Muscle layer of colon (tissue), 2 donors: ENCODE measurements around the gene KCTD17.

Experiments used
- H3K27ac ChIP-seq: one replicate; pipeline ENCODE4 v1.7.0; 2013; ENCODE audit warnings: low read depth, mild to moderate bottlenecking, low read length, moderate library complexity
- H3K27me3 ChIP-seq, 2 donors: one replicate each; pipeline ENCODE4 v1.7.0; 2013; ENCODE audit warnings: low read length in 2 of 2, mild to moderate bottlenecking in 2 of 2; ENCODE audit not compliant: insufficient read depth in 2 of 2, control insufficient read depth in 1 of 2
- H3K36me3 ChIP-seq: one replicate; pipeline ENCODE4 v1.7.0; 2013; ENCODE audit warnings: mild to moderate bottlenecking, low read length; ENCODE audit not compliant: insufficient read depth
- H3K4me1 ChIP-seq: one replicate; pipeline ENCODE4 v1.7.0; 2013; ENCODE audit warnings: mild to moderate bottlenecking, low read length; ENCODE audit not compliant: insufficient read depth
- H3K4me3 ChIP-seq, 2 donors: one replicate each; pipeline ENCODE4 v1.7.0; 2013; ENCODE audit warnings: low read length in 2 of 2, low read depth in 1 of 2, mild to moderate bottlenecking in 1 of 2, moderate library complexity in 1 of 2
- H3K9ac ChIP-seq: one replicate; pipeline ENCODE4 v1.7.0; 2013; ENCODE audit warnings: low read length
- H3K9me3 ChIP-seq: one replicate; pipeline ENCODE4 v1.7.0; 2013; ENCODE audit warnings: mild to moderate bottlenecking, low read length
- donor health status: abdominal sarcoma.
- donor health status: Adenocarcinoma of cecum.

The KCTD17 gene

GRCh38 chr22:37103151-37103550, 51.6 kb downstream of the KCTD17 start:
- no peaks in the 10 kb centered on the region for H3K36me3 ChIP-seq
- H3K4me1 ChIP-seq: no peaks in the 10 kb centered on the region
- peaks cover 9 to 18% of the 10 kb centered on the region in 2 donors for H3K27me3 ChIP-seq

DNA sequence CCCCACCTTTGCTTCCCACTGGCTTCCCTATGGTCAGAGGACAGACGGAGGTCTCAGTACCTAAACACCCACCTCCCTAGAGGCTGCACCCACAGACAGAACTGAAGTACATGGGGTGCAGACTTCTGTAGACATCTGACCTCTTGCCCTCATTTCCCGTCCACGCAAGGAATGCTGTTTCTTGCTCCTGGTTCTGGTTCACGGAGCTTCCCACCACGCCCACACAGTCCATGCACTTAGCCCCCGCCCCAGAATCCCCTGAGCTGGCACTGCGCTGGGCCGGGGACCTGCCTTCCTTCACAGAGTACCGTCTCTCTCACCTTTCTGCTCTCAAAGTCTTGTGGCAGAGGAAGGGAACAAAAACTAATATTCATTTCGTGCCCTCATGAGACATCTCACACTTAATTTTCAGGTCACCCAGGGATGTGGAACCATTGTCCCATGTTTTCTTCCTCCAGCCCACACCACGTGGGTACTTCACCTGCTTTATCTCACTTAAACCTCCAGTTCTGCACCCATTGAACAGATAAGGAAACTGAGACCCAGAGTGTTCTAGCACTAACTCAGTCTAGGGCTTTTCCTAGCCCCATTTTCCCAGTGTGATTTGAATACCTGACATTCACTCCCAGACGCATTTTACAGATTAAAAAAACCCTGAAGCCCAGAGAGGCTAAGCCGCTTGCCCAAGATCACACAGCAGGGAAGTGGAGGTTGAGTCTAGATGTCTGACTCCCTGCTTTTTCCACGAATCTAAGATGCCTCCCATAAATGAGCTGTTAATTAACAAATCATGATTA, 52.3 kb downstream of the KCTD17 start:
- Histone ChIP-seq H3K4me1 (no peaks in the 10 kb centered on the region), H3K9ac (no peak overlapping the region), H3K27me3 (peaks cover 9 to 18% of the 10 kb centered on the region in 2 donors), H3K36me3 (no peaks in the 10 kb centered on the region), H3K27ac (no peak overlapping the region), H3K9me3 (no peaks in the 10 kb centered on the region), H3K4me3 (no peak overlapping the region)

More at GRCh38 chr22:37103151-37103550, 51.6 kb downstream of the KCTD17 start:
- Histone ChIP-seq H3K27ac (no peak overlapping the region), H3K9me3 (no peaks in the 10 kb centered on the region), H3K4me3 (no peak overlapping the region), H3K9ac (no peak overlapping the region)

DNA sequence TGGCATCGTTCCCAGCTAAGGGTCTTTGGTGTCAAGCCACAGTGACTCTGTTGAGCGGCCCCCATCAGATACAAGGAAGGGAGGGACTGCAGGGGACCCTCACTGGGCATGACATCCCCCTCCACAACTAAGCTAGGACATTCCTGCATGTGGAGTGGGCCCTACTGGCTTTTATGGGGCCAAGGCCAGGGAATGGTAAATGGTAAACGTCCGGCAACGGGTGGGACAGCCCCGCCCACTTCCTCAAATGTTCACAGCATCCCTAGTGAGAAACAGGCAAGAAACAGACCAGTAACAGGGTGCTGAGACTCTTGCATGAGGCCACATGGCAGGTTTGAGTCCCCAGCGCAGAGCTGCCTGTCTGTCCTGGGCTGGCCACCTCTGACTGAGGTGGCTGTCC, 53.6 kb downstream of the KCTD17 start:
- Histone ChIP-seq H3K9me3 (no peaks in the 10 kb centered on the region), H3K9ac (no peak overlapping the region), H3K36me3 (no peaks in the 10 kb centered on the region), H3K4me3 (no peak overlapping the region), H3K4me1 (no peaks in the 10 kb centered on the region), H3K27me3 (peaks cover 9 to 18% of the 10 kb centered on the region in 2 donors), H3K27ac (no peak overlapping the region)

DNA sequence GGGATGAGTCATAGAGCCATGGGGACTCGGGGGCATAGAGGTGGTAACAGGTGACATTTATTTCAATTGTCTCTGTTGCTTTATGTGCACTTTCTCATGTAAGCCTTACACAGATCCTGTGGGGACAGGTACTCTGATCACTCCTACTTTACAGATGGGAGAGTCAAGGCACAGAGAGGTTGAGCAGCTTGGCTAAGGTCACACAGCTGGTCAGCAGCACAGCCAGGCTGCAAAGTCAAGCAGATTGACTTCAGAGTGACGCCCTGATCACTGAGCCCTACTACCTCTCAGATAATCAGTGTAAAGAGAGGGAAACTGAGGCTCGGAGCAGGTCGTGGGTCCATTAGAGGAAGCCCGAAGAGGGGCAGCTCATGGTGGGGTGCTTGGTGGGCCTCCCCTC, 54.4 kb downstream of the KCTD17 start:
- Histone ChIP-seq H3K9ac (no peak overlapping the region), H3K4me3 (no peak overlapping the region), H3K4me1 (no peaks in the 10 kb centered on the region), H3K27ac (no peak overlapping the region), H3K36me3 (no peaks in the 10 kb centered on the region), H3K9me3 (no peaks in the 10 kb centered on the region), H3K27me3 (peaks cover 9 to 18% of the 10 kb centered on the region in 2 donors)

DNA sequence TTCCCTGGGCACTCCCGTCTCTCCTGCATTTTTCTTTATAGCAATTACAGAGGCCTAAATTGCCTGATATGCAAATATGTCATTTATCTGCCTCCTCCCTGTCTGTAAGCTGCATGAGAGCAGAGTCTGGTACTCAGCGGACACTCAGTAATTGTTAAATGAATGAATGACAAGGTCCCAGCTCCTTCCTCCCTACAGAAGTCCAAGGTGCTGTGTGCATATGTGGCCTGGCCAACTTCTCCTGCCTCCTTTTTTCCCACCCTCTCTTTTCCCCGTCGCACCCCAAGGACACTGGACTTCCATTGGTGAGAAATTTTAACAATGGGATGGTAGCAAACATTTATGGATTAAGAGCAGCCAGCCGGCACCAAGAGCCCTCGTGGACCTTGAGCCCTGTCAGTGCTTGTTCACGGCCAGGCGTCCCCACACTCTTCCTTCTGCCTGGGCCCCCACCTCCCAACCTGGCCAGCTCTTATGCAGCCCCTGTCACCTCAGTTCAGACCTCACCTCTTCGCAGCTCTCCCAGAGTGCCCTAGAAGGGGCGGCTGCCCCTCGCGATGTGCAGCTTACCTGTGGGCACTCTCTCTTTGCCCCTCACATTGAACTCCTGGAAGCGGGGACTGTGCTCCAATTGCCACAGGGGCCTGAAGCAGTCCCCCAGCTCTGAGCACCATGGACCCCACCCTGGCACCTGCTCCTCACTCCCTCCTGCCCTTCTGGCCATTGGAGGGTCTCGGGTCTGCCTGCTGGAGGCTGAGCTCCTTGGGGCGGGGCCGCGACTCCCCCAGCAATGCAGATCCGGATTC, 56.5 kb downstream of the KCTD17 start:
- Histone ChIP-seq H3K27ac (no peak overlapping the region), H3K27me3 (peaks cover 9 to 25% of the 10 kb centered on the region in 2 donors), H3K4me3 (no peak overlapping the region), H3K9me3 (no peaks in the 10 kb centered on the region), H3K36me3 (no peaks in the 10 kb centered on the region), H3K9ac (no peak overlapping the region), H3K4me1 (no peaks in the 10 kb centered on the region)

- Histone ChIP-seq H3K36me3 (no peaks in the 10 kb centered on the region), H3K27ac (no peak within 1 kb of the TSS), H3K4me3 (no peak within 1 kb of the TSS), H3K9me3 (no peaks in the 10 kb centered on the region), H3K27me3 (peaks cover under 1 to 15% of the 10 kb centered on the region in 2 donors), H3K9ac (no peak within 1 kb of the TSS), H3K4me1 (no peaks in the 10 kb centered on the region)
Observed at GRCh38 chr22:37109242-37109917, 57.8 kb downstream of the KCTD17 start, which contains the start of gene TMPRSS6. TMPRSS6 (minus strand) TSS chr22:37109713; CDS start chr22:37103417, 6,296 bp downstream.

- Histone ChIP-seq H3K27ac (no peak overlapping the region), H3K36me3 (no peaks in the 10 kb centered on the region), H3K27me3 (peaks cover 0 to 12% of the 10 kb centered on the region in 2 donors), H3K9ac (no peak overlapping the region), H3K4me1 (no peaks in the 10 kb centered on the region), H3K9me3 (no peaks in the 10 kb centered on the region), H3K4me3 (no peak overlapping the region)
Observed at GRCh38 chr22:37111156-37111717, 59.7 kb downstream of the KCTD17 start.

DNA sequence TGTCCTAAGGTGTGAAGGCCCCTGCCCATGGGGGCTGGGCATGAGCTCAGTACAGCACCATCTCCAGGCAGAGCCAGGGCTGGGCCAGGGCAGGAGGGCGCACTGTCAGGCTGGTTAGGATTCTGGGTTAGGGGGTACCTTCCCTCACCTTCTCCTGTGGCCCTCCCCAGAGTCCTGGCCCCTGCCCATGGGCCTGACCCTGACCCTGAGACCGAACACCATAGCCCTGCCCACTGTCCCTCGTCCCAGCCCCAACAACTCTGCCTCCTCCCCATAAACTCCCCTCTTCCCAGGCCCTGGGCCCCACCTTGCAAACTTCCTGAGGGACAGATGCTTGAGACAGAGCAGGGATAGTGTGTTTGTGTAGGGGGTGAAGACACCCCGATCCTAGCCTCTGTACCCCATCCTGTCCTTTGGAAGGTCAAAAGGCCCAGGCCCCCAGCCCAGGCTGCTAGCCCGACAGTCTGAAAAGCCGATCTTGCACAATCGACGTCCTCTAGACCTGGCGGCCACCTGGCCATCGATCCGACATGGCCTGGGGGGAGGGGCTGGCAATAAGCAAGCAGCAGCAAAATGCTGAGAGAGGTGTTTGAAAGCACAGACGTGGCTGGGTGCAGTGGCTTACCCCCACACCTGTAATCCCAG, 60.7 kb downstream of the KCTD17 start:
- no peak overlapping the region for H3K27ac ChIP-seq
- peaks cover 0 to 12% of the 10 kb centered on the region in 2 donors for H3K27me3 ChIP-seq
- no peaks in the 10 kb centered on the region for H3K4me1 ChIP-seq
- H3K4me3 ChIP-seq: no peak overlapping the region
- H3K9ac ChIP-seq: no peak overlapping the region
- no peaks in the 10 kb centered on the region for H3K36me3 ChIP-seq
- no peaks in the 10 kb centered on the region for H3K9me3 ChIP-seq
